DND-41 (cell line): Measurements from ENCODE around the gene IFNA21.

Source experiments
- ATAC-seq: fragments of 200-7000 bp; cut with Tn5 transposase; 3 replicates; pipeline ENCODE4 v1.9.1; 2021; ENCODE audit warnings: low read depth; ENCODE audit not compliant: insufficient read depth
- DNase-seq: peaks from one replicate; pipeline ENCODE4 v3.0.0-alpha.2; 2020
- H2AFZ ChIP-seq: 2 replicates; pipeline ENCODE4 v1.6.0; 2012; ENCODE audit warnings: low read depth, low read length
- H3K27ac ChIP-seq: 2 replicates; pipeline ENCODE4 v1.5.1; 2012; ENCODE audit warnings: low read length, inconsistent platforms
- H3K27me3 ChIP-seq: fragments of 200-600 bp; sonication (generic); 2 replicates; pipeline ENCODE4 v1.6.0; 2012; ENCODE audit warnings: low read length, mild to moderate bottlenecking, inconsistent platforms; ENCODE audit not compliant: insufficient read depth, poor library complexity
- H3K36me3 ChIP-seq: 2 replicates; pipeline ENCODE4 v1.5.1; 2012; ENCODE audit warnings: low read length, inconsistent platforms; ENCODE audit not compliant: insufficient read depth
- H3K4me1 ChIP-seq: 2 replicates; pipeline ENCODE4 v1.5.1; 2012; ENCODE audit warnings: mild to moderate bottlenecking, low read length; ENCODE audit not compliant: insufficient read depth
- H3K4me2 ChIP-seq: 2 replicates; pipeline ENCODE4 v1.6.0; 2012; ENCODE audit warnings: mild to moderate bottlenecking, moderate library complexity, low read length, inconsistent platforms; ENCODE audit not compliant: insufficient read depth
- H3K4me3 ChIP-seq, 2 experiments: fragments of 200-600 bp in 1 of 2; shearing (Covaris generic) in 1 of 2; 2 replicates each; pipeline ENCODE4 v1.5.1; 2012 to 2016; ENCODE audit warnings: inconsistent platforms in 2 of 2, low read length in 2 of 2, mild to moderate bottlenecking in 2 of 2, low read depth in 1 of 2, moderate library complexity in 1 of 2
- H3K79me2 ChIP-seq: 2 replicates; pipeline ENCODE4 v1.6.0; 2012; ENCODE audit warnings: low read length, inconsistent platforms; ENCODE audit not compliant: insufficient read depth
- H3K9ac ChIP-seq: 2 replicates; pipeline ENCODE4 v1.6.0; 2012; ENCODE audit warnings: low read depth, mild to moderate bottlenecking, inconsistent platforms, low read length, moderate library complexity
- H3K9me3 ChIP-seq: 2 replicates; pipeline ENCODE4 v1.5.1; 2012; ENCODE audit warnings: low read length, moderate library complexity, mild to moderate bottlenecking, inconsistent platforms; ENCODE audit not compliant: insufficient read depth, severe bottlenecking
- H4K20me1 ChIP-seq: 2 replicates; pipeline ENCODE4 v1.6.0; 2012; ENCODE audit warnings: low read length; ENCODE audit not compliant: insufficient read depth
- EZH2 ChIP-seq: IDR thresholded peaks from 3 replicates; pipeline ENCODE4 v1.6.1; 2012; ENCODE audit warnings: borderline replicate concordance, low read depth, mild to moderate bottlenecking, moderate library complexity, low read length, inconsistent platforms; ENCODE audit not compliant: severe bottlenecking
- TF ChIP-seq, protein P1 (sequence below): IDR thresholded peaks from 2 replicates; pipeline ENCODE4 v1.5.1; 2012; ENCODE audit warnings: borderline replicate concordance, low read length, moderate library complexity, mild to moderate bottlenecking; ENCODE audit not compliant: poor library complexity, severe bottlenecking; ENCODE audit errors: extremely low read depth

IFNA21 gene

DNA sequence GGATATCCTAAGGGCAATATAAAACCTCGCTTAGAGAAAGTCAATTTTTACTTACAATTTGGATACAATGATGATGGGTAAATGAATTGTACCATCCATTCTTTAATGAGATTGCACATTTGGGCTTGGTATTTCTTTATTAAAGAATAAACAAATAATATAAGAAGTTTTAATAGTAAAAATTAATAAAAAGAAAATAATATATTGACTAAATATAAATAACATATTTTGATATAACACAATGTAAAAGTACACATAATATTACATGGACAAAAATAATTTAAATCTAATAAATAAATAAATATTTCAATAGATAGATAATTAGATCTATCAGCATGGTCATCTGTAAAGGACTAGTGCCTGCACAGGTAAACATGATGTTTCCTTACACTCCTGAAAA lies 944 bp downstream of the IFNA21 start:
- DNase-seq (no peak), ATAC-seq (no peak)
- Histone ChIP-seq H3K27me3 (no peaks in the 10 kb centered on the region), H3K36me3 (no peaks in the 10 kb centered on the region), H3K9me3 (no peaks in the 10 kb centered on the region), H3K4me1 (peaks cover 8% of the 10 kb centered on the region), H3K9ac (no peak overlapping the region), H3K79me2 (no peaks in the 10 kb centered on the region), H4K20me1 (no peaks in the 10 kb centered on the region), H3K4me3 (no peak overlapping the region), H2AFZ (no peak overlapping the region), H3K27ac (no peak overlapping the region), H3K4me2 (no peak overlapping the region)
- TF ChIP-seq, protein P1, sequence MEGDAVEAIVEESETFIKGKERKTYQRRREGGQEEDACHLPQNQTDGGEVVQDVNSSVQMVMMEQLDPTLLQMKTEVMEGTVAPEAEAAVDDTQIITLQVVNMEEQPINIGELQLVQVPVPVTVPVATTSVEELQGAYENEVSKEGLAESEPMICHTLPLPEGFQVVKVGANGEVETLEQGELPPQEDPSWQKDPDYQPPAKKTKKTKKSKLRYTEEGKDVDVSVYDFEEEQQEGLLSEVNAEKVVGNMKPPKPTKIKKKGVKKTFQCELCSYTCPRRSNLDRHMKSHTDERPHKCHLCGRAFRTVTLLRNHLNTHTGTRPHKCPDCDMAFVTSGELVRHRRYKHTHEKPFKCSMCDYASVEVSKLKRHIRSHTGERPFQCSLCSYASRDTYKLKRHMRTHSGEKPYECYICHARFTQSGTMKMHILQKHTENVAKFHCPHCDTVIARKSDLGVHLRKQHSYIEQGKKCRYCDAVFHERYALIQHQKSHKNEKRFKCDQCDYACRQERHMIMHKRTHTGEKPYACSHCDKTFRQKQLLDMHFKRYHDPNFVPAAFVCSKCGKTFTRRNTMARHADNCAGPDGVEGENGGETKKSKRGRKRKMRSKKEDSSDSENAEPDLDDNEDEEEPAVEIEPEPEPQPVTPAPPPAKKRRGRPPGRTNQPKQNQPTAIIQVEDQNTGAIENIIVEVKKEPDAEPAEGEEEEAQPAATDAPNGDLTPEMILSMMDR = no peak
- TF ChIP-seq EZH2 = no peak

DNA sequence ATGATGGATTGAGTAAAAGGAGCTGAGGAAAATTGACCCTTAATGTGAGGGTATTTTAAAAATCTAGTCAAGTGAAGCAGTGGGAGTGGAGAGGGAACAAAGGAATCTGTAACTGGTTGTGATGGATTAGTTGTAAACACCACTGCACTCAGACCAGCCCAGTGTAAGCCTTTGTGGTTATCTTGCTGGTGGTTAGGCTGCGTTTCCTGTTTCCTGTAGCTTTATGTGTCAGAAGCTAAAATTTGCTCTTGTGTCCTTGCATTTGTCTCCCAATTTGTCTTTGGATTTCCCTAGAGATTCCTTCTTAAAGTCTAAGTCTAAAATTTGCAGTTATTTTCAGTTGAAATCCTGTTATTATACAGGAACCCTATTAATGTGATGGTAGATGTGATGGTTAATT lies 6.3 kb downstream of the IFNA21 start:
- no peaks in the 10 kb centered on the region for H3K9me3 ChIP-seq
- TF ChIP-seq, protein P1 = no peak
- no peak for TF ChIP-seq EZH2
- peak overlapping the region; percentile 18; the same call in 1 of the 2 replicates for H3K27ac ChIP-seq
- no peak overlapping the region; a peak in 1 of 4 replicates for H3K4me3 ChIP-seq
- DNase-seq (peak; percentile 64), ATAC-seq (peak; percentile 98)
- H3K4me1 ChIP-seq = peaks cover 16% of the 10 kb centered on the region
- H3K27me3 ChIP-seq = no peaks in the 10 kb centered on the region
- no peak overlapping the region for H3K9ac ChIP-seq
- no peaks in the 10 kb centered on the region for H3K36me3 ChIP-seq
- no peaks in the 10 kb centered on the region for H4K20me1 ChIP-seq
- peak overlapping the region; percentile 50; the same call in 1 of the 2 replicates for H3K4me2 ChIP-seq
- no peaks in the 10 kb centered on the region for H3K79me2 ChIP-seq
- H2AFZ ChIP-seq = no peak overlapping the region

DNA sequence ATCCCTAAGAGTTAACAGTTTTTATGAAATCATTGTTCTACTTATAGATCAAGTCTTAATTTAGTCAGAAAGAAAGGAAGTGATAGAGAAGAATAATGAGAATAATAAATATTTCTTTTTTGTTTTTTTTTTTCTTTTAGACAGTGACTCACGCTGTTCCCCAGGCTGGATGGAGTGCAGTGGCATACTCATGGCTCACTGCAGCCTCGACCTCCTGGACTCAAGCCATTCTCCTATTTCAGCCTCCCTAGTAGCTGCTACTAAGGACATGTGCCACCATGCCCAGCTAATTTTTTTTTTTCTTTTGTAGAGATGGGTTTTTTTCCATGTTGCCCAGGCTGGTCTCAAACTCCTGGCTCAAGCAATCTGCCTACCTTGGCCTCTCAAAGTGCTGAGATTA lies 11.0 kb downstream of the IFNA21 start:
- H3K4me3 ChIP-seq = no peak overlapping the region
- no peaks in the 10 kb centered on the region for H3K79me2 ChIP-seq
- no peak overlapping the region for H3K9ac ChIP-seq
- H3K27me3 ChIP-seq = no peaks in the 10 kb centered on the region
- H4K20me1 ChIP-seq = no peaks in the 10 kb centered on the region
- peaks cover 12% of the 10 kb centered on the region for H3K4me1 ChIP-seq
- no peaks in the 10 kb centered on the region for H3K36me3 ChIP-seq
- no peak overlapping the region for H2AFZ ChIP-seq
- DNase-seq (no peak), ATAC-seq (no peak)
- H3K27ac ChIP-seq = no peak overlapping the region
- TF ChIP-seq EZH2 = no peak
- TF ChIP-seq, protein P1 = no peak
- no peaks in the 10 kb centered on the region for H3K9me3 ChIP-seq
- H3K4me2 ChIP-seq = no peak overlapping the region
